DOHH2 (cell line): ENCODE data around the gene NGRN.

Source experiments
- H3F3A ChIP-seq: fragments of 200-600 bp; sonication (generic), shearing (Covaris generic); 2 replicates; pipeline ENCODE4 v1.6.0; 2016; ENCODE audit warnings: antibody characterized with exemption, mild to moderate bottlenecking; ENCODE audit not compliant: control insufficient read depth, insufficient read depth
- H3K27ac ChIP-seq: fragments of 200-600 bp; sonication (generic); 2 replicates; pipeline ENCODE4 v1.5.1; 2014; ENCODE audit warnings: low read depth, mild to moderate bottlenecking, low read length, moderate library complexity
- H3K27me3 ChIP-seq: fragments of 200-600 bp; sonication (generic); 2 replicates; pipeline ENCODE4 v1.6.1; 2014; ENCODE audit warnings: mild to moderate bottlenecking, low read length, mixed read lengths; ENCODE audit not compliant: control insufficient read depth
- H3K36me3 ChIP-seq: fragments of 200-600 bp; sonication (generic); 2 replicates; pipeline ENCODE4 v1.6.1; 2014; ENCODE audit warnings: mild to moderate bottlenecking, low read length, moderate library complexity, mixed read lengths; ENCODE audit not compliant: control insufficient read depth
- H3K4me1 ChIP-seq: fragments of 200-600 bp; sonication (generic); 2 replicates; pipeline ENCODE4 v1.6.1; 2014; ENCODE audit warnings: mild to moderate bottlenecking, low read length, mixed read lengths; ENCODE audit not compliant: control insufficient read depth
- H3K4me2 ChIP-seq: fragments of 200-600 bp; sonication (generic); 2 replicates; pipeline ENCODE4 v1.6.0; 2014; ENCODE audit warnings: mild to moderate bottlenecking, low read length, moderate library complexity
- H3K4me3 ChIP-seq: fragments of 200-600 bp; sonication (generic); 2 replicates; pipeline ENCODE4 v1.5.1; 2014; ENCODE audit warnings: mild to moderate bottlenecking, low read length, mixed read lengths
- H3K79me2 ChIP-seq: fragments of 200-600 bp; sonication (generic); 2 replicates; pipeline ENCODE4 v1.6.1; 2014; ENCODE audit warnings: mild to moderate bottlenecking, low read length, mixed read lengths; ENCODE audit not compliant: control insufficient read depth
- H3K9me2 ChIP-seq: fragments of 200-600 bp; sonication (generic); replicated peaks from 2 replicates; pipeline ENCODE4 v1.6.1; 2014; ENCODE audit warnings: mild to moderate bottlenecking, low read length, mixed read lengths; ENCODE audit not compliant: control insufficient read depth
- H3K9me3 ChIP-seq: fragments of 200-600 bp; sonication (generic); 2 replicates; pipeline ENCODE4 v1.6.1; 2014; ENCODE audit warnings: antibody characterized with exemption, low read length, mixed read lengths; ENCODE audit not compliant: control insufficient read depth, insufficient read depth
- H4K20me1 ChIP-seq: fragments of 200-600 bp; sonication (generic); 2 replicates; pipeline ENCODE4 v1.6.0; 2014; ENCODE audit warnings: low read depth, mild to moderate bottlenecking, antibody characterized with exemption, low read length, moderate library complexity; ENCODE audit not compliant: control insufficient read depth, insufficient read depth
- EZH2phosphoT487 ChIP-seq: fragments of 200-600 bp; sonication (generic); IDR thresholded peaks from 2 replicates; pipeline ENCODE4 v1.6.1; 2017; ENCODE audit warnings: borderline replicate concordance, mild to moderate bottlenecking, antibody characterized with exemption, low read length, moderate library complexity, mixed read lengths
- TF ChIP-seq, protein P1 (sequence below): fragments of 200-600 bp; sonication (generic); IDR thresholded peaks from one replicate; pipeline ENCODE4 v1.5.1; 2014; ENCODE audit warnings: antibody characterized with exemption, mild to moderate bottlenecking, low read depth, low read length; ENCODE audit not compliant: poor library complexity, severe bottlenecking

Gene NGRN

DNA sequence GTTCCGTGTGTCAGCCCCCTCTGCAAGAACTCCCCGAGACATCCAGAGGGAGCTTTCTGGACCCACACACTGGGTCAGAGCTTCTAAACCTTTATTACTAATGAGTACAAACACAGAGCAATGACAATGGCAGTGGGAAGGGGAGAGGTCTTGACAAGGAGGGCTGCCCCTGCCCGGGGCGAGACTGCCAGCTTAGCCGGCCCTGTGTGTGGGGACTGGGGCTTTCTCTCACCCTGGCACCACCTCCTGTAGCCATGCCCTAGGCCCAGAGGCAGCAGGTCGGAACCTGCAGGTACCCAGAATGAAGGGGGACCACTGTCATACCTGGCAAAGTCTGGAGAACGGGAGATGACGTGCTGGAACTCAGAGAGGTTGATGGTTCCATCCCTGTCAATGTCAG, 34.9 kb upstream of the NGRN start:
- Histone ChIP-seq H3K36me3 (peaks cover 41% of the 10 kb centered on the region), H3K4me2 (peak overlapping the region; percentile 100), H3K4me3 (peak overlapping the region; percentile 96), H3K79me2 (peaks cover 29% of the 10 kb centered on the region), H3K4me1 (peaks cover 35% of the 10 kb centered on the region), H4K20me1 (no peaks in the 10 kb centered on the region), H3K27me3 (no peaks in the 10 kb centered on the region), H3K27ac (no peak overlapping the region; the same call in 1 of the 2 replicates), H3K9me3 (no peaks in the 10 kb centered on the region), H3F3A (0 out of 2 replicates have a peak, but pooled peaks cover 2% of the 10 kb centered on the region), H3K9me2 (no peaks in the 10 kb centered on the region)
- TF ChIP-seq, protein P1, sequence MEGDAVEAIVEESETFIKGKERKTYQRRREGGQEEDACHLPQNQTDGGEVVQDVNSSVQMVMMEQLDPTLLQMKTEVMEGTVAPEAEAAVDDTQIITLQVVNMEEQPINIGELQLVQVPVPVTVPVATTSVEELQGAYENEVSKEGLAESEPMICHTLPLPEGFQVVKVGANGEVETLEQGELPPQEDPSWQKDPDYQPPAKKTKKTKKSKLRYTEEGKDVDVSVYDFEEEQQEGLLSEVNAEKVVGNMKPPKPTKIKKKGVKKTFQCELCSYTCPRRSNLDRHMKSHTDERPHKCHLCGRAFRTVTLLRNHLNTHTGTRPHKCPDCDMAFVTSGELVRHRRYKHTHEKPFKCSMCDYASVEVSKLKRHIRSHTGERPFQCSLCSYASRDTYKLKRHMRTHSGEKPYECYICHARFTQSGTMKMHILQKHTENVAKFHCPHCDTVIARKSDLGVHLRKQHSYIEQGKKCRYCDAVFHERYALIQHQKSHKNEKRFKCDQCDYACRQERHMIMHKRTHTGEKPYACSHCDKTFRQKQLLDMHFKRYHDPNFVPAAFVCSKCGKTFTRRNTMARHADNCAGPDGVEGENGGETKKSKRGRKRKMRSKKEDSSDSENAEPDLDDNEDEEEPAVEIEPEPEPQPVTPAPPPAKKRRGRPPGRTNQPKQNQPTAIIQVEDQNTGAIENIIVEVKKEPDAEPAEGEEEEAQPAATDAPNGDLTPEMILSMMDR = no peak
- TF ChIP-seq EZH2phosphoT487 = no peak

DNA sequence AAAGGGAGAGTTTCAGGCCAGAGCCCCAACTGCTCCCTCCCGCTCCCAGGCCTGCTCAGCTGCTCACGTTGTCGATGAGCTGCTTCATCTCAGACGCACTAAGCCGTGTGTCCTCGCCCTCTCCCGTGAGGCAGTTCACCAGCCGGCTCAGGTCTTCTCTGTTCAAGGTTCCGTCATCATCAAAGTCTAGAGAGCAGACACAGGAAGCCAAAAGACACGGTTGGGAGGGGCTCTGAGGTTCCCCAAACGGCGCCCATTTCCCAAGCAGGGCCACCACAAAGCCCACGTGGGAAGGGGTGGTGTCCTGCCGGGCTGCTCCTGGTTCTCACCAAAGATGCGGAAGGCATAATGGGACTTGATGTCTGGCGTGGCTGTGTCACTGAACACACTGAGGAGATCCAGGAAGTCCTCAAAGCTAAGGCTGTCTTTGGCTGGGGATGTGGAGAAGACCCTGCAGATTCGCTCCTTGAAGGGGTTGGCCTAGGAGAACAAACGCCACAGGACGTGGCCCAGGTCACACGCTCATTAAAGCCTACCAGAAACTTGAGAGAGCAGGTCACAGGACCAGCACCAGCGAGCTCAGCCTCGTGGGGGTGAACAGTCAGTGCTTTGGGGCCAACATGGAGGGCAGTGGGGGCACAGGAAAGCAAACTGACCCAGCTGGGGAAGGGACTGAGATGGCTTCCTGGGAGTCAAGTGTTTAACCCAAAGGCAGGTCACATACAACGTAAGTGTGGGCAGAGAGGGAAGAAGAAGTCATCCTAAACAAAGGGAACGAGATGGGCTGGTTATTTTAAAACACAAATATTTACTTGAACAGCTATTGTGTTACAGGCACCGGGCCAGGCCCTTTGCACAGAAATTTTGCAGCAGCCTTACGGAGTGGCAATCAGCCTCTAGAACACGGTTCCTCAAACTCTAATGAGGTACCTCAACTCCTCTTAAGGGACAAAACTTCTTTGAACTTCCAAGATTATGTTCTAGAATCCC, 34.1 kb upstream of the NGRN start:
- Histone ChIP-seq H3K79me2 (peaks cover 29% of the 10 kb centered on the region), H3K36me3 (peaks cover 41% of the 10 kb centered on the region), H3K27me3 (no peaks in the 10 kb centered on the region), H3K4me1 (peaks cover 35% of the 10 kb centered on the region), H3K27ac (peak overlapping the region; percentile 48), H3K4me3 (peak overlapping the region; percentile 96), H3K9me2 (no peaks in the 10 kb centered on the region), H4K20me1 (no peaks in the 10 kb centered on the region), H3K9me3 (no peaks in the 10 kb centered on the region), H3K4me2 (peak overlapping the region; percentile 100), H3F3A (0 out of 2 replicates have a peak, but pooled peaks cover 2% of the 10 kb centered on the region)
- TF ChIP-seq, protein P1 = no peak
- no peak for TF ChIP-seq EZH2phosphoT487

DNA sequence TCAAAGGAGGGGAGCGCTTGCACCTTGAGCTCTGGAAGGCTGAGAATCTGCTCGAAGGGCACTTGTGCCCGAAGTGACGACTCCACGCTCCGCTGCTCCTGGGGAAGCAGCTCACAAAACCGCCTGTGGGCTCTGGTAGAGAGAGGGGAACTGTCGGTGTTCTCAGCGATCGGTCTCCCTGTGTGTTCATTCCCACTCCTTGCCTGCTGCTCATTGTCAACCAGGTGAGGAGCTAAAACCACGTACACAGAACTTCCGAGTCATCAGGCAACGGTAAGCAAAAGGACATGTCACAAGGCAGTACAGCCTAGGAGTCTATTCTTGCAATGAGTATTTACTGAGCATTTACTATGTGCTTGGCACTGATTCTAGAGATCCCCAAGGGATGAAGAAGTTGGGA, 33.3 kb upstream of the NGRN start:
- H3K27me3 ChIP-seq = no peaks in the 10 kb centered on the region
- peak overlapping the region; percentile 100 for H3K4me2 ChIP-seq
- H3K79me2 ChIP-seq = peaks cover 29% of the 10 kb centered on the region
- H3K36me3 ChIP-seq = peaks cover 41% of the 10 kb centered on the region
- no peaks in the 10 kb centered on the region for H4K20me1 ChIP-seq
- H3F3A ChIP-seq = 0 out of 2 replicates have a peak, but pooled peaks cover 2% of the 10 kb centered on the region
- H3K9me3 ChIP-seq = no peaks in the 10 kb centered on the region
- peak overlapping the region; percentile 48 for H3K27ac ChIP-seq
- peaks cover 35% of the 10 kb centered on the region for H3K4me1 ChIP-seq
- H3K4me3 ChIP-seq = peak overlapping the region; percentile 96
- no peaks in the 10 kb centered on the region for H3K9me2 ChIP-seq
- no peak for TF ChIP-seq EZH2phosphoT487
- TF ChIP-seq, protein P1 = no peak
